Subcutaneous adipose tissue (tissue), 4 donors: ENCODE data around the gene PIGU. TPM values are rescaled to one million over a fixed set of nuclear protein-coding genes. Genes with fewer than 3 reads are reported as not detected.

Source experiments
- CTCF ChIP-seq: fragments of 450-650 bp; IDR thresholded peaks from one replicate; pipeline ENCODE4 v1.5.1; 2016; ENCODE audit warnings: low read depth, mild to moderate bottlenecking, control low read depth, antibody characterized with exemption, moderate library complexity
- total RNA-seq, 4 donors: library from RNA; depleted of rRNA; stranded (reverse); fragments of >200 nt; gene quantifications; one replicate each; pipeline ENCODE4 v1.1.0, GENCODE V29; 2016

The PIGU gene
- total RNA-seq, 4 donors from 2014 or later: 5.7 to 13.9 (median 7.7) TPM

- no peak for TF ChIP-seq CTCF
Measured at GRCh38 chr20:34713194-34713943, 36.5 kb upstream of the PIGU start.

- no peak for TF ChIP-seq CTCF
Measured at GRCh38 chr20:34712525-34713192, 35.8 kb upstream of the PIGU start.

GRCh38 chr20:34711813-34712430, 35.0 kb upstream of the PIGU start:
- TF ChIP-seq CTCF: no peak

GRCh38 chr20:34710861-34711574, 34.1 kb upstream of the PIGU start:
- no peak for TF ChIP-seq CTCF

GRCh38 chr20:34710568-34710839, 33.6 kb upstream of the PIGU start:
- TF ChIP-seq CTCF: no peak

- TF ChIP-seq CTCF: no peak
Measured at GRCh38 chr20:34709831-34710567, 33.1 kb upstream of the PIGU start.
